GM21390 (cell line): ENCODE measurements around the gene OR14I1.
"Not testable (repeated sequence)": the region's sequence is repeated elsewhere in the genome, so short reads cannot be mapped to it uniquely, and the experiment has no call there.

ENCODE experiments used
- ATAC-seq: cut with Tn5 transposase; IDR thresholded peaks from one replicate; pipeline ENCODE4 v1.9.1; 2021; ENCODE audit not compliant: unreplicated experiment

Gene OR14I1

DNA sequence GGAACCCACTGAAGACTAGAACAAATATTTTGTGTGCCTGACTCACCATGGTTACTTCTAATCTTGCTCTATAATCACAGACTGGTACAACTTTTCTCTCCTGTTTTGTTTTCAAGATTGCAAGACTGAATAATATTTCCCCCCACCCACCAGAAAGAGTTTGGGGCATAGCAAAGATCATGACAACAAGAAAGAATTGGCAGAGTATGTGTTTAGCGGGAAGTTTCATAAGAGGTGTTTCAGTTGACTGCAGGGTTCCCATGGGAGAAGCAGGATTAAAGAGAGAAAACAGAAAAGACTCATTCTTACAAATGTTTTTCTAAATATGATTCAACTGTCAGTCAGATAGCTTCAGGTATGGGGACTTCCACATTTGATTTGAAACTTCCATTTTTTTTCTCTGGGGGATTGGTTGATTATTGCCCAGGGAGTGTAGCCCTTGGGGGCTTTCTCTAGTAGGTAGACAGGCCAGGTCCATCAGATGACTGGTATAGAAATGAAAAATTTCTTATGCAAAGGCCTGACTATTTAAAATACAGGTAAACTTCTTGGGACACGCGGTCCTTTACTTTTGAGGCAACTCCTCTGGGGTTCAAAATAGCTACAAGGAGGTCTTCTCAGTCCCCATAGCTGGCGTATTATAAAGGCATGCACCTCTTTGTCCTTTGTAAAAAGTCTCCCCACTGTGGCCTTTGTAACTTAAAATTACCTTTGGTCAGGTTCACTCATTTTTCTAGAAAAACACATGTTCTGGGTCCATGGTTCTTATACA, 13.9 kb downstream of the OR14I1 start:
- peak; percentile 71 for ATAC-seq

GRCh38 chr1:248686815-248687214, 15.8 kb downstream of the OR14I1 start:
- peak; percentile 83 for ATAC-seq

GRCh38 chr1:248681651-248682050, 20.9 kb downstream of the OR14I1 start:
- no peak for ATAC-seq

GRCh38 chr1:248670003-248670402, 32.6 kb downstream of the OR14I1 start:
- ATAC-seq = no peak

- ATAC-seq = peak; percentile 96
These were observed 38.9 kb downstream of the OR14I1 start for GRCh38 chr1:248663453-248664328.

DNA sequence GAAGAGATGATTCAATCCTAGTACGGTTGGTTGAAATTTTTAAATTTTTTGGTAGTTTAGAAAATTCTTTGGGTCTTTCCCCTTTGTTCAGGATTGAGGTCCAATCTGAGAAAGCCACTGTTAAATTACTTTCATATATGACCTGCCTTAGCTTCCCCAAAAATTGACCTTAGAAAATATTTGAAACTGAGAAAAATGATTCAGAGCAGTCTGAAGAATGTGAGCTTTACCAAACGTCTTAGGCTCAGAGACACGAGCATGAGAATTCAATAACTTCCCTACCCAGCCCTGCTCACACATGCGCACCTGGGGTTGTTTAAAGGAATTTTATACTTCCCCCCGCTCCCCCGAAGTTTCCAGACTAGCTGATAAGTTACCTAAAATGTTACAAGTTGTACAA, 45.8 kb downstream of the OR14I1 start:
- ATAC-seq = peak; percentile 65

- ATAC-seq = not testable (repeated sequence)
These were observed 47.2 kb downstream of the OR14I1 start, which contains the start of gene OR2T27 for GRCh38 chr1:248655354-248655753. OR2T27 (minus strand) TSS chr1:248655528; CDS start chr1:248650884, 4,644 bp downstream.
